ENCODE results near the gene SLC7A7. TPM values are rescaled to one million over a fixed set of nuclear protein-coding genes. Genes with fewer than 3 reads are reported as not detected.

The SLC7A7 gene
- total and polyA plus RNA-seq, 9 of the 15 experiments (the other 6 are each of a cell fraction or from before 2014, with no cell fraction given) = 0.07 to 0.68 (median 0.41) TPM

GRCh38 chr14:22852940-22853767 is 37.9 kb upstream of the SLC7A7 start (continued):
- peak; percentile 33; the same call in 1 of the 2 replicates for TF ChIP-seq BACH1 (tag; IDR thresholded peaks at IDR 0.05)
- TF ChIP-seq ZNF318 (IDR thresholded peaks at IDR 0.05; ENCODE audit: borderline replicate concordance in 1 of 2, low read depth in 1 of 2) = no peak
- no peak for TF ChIP-seq SAFB (IDR thresholded peaks at IDR 0.05; ENCODE audit: borderline replicate concordance, low read depth, low read length)
- peak; percentile 67; the same call in 1 of the 2 replicates for TF ChIP-seq LCOR (CRISPR knock-in tag; IDR thresholded peaks at IDR 0.05)
- peak; percentile 92 for TF ChIP-seq CTCFL (IDR thresholded peaks at IDR 0.05; ENCODE audit: borderline replicate concordance, insufficient read depth, low read depth, low read length, poor library complexity, severe bottlenecking)
- no peak for TF ChIP-seq HBP1 (CRISPR knock-in tag; IDR thresholded peaks at IDR 0.05)
- TF ChIP-seq MTA3 (IDR thresholded peaks at IDR 0.05; ENCODE audit: borderline replicate concordance) = peak; percentile 87; the same call in 1 of the 2 replicates
- peak; percentile 66; the same call in 1 of the 2 replicates for TF ChIP-seq TOE1 (IDR thresholded peaks at IDR 0.05; ENCODE audit: borderline replicate concordance)
- no peak for TF ChIP-seq TOE1 (CRISPR knock-in tag; IDR thresholded peaks at IDR 0.05; ENCODE audit: borderline replicate concordance, low read depth)
- peak; percentile 57; the same call in 1 of the 2 replicates for TF ChIP-seq HDAC2 (IDR thresholded peaks at IDR 0.05)
- peak; percentile 12; the same call in 1 of the 2 replicates for TF ChIP-seq HCFC1 (IDR thresholded peaks at IDR 0.05; ENCODE audit: low read depth, low read length)
- TF ChIP-seq TBL1XR1 (IDR thresholded peaks at IDR 0.05; ENCODE audit: low read length in 2 of 2) = no peak
- TF ChIP-seq ATF7 (IDR thresholded peaks at IDR 0.05) = peak; percentile 73
